DMS79 (cell line): ENCODE measurements around the gene ZNF599.

Experiments
- DNase-seq: peaks from one replicate; lab custom pipeline; 2025; lab: John Stamatoyannopoulos, UW

Gene ZNF599

GRCh38 chr19:34744896-34745690 is 27.9 kb downstream of the ZNF599 start:
- DNase-seq, result no peak

GRCh38 chr19:34734537-34735103 is 38.4 kb downstream of the ZNF599 start:
- no peak for DNase-seq

GRCh38 chr19:34733746-34734536 is 39.1 kb downstream of the ZNF599 start, which contains the start of gene ZNF181:
ZNF181 (plus strand) TSS chr19:34734243; CDS start chr19:34735038, 795 bp downstream.
- DNase-seq, result peak; percentile 84

GRCh38 chr19:34733266-34733745 is 39.7 kb downstream of the ZNF599 start:
- peak; percentile 75 for DNase-seq

- DNase-seq, result no peak
These were observed 40.3 kb downstream of the ZNF599 start for GRCh38 chr19:34732612-34733211.

- no peak for DNase-seq
These were observed 41.1 kb downstream of the ZNF599 start for GRCh38 chr19:34731964-34732363.

GRCh38 chr19:34731019-34731829 is 41.8 kb downstream of the ZNF599 start:
- no peak for DNase-seq

- no peak for DNase-seq
These were observed 47.6 kb downstream of the ZNF599 start for GRCh38 chr19:34725400-34725799.

GRCh38 chr19:34722353-34722752 is 50.7 kb downstream of the ZNF599 start:
- no peak for DNase-seq

GRCh38 chr19:34715357-34715756 is 57.7 kb downstream of the ZNF599 start:
- no peak for DNase-seq

- no peak for DNase-seq
These were observed 59.8 kb downstream of the ZNF599 start for GRCh38 chr19:34713262-34713637.

- DNase-seq, result peak; percentile 43
These were observed 60.4 kb downstream of the ZNF599 start for GRCh38 chr19:34712395-34713261.

- DNase-seq, result no peak
These were observed 61.1 kb downstream of the ZNF599 start for GRCh38 chr19:34711890-34712289.
